ENCODE measurements around the gene TNN.

DNA sequence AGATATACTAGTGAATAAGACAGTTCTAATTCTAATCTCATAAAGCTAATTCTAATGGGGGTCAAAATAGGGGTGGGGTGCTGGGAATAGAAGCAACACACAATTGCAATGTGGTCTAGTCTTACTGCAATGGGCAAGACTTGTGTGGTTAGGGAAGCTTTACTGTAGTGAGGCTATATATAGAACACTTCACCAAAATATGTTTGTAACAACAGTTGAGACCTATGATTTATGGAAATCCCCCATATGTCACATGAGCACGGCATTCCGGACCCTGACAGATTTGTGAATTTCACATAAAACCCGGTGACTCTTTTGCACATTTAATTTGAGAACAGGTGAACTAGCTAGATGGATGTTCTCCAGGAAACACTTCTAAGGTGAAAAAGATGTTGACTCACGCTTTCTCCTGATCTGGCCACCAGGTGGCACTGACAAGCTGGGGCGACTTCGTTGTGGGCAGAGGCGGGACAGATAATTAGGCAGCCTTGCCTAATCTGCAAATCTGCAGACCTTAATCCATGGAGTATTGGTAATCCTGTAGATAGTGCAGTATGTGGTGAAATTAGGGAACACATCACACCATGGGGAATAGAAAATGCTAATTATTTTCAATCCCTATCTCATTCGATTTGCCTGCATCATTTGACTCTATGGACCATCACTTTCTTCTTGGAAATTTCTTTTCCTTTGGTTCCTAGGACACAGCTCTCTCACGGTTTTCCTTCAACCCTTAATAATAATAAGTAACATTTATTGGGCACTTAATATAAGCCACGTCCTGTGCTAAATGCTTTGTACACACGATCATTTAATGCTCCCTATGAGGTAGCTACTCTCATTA is 87.2 kb downstream of the TNN start:
- TF ChIP-seq, protein P1, sequence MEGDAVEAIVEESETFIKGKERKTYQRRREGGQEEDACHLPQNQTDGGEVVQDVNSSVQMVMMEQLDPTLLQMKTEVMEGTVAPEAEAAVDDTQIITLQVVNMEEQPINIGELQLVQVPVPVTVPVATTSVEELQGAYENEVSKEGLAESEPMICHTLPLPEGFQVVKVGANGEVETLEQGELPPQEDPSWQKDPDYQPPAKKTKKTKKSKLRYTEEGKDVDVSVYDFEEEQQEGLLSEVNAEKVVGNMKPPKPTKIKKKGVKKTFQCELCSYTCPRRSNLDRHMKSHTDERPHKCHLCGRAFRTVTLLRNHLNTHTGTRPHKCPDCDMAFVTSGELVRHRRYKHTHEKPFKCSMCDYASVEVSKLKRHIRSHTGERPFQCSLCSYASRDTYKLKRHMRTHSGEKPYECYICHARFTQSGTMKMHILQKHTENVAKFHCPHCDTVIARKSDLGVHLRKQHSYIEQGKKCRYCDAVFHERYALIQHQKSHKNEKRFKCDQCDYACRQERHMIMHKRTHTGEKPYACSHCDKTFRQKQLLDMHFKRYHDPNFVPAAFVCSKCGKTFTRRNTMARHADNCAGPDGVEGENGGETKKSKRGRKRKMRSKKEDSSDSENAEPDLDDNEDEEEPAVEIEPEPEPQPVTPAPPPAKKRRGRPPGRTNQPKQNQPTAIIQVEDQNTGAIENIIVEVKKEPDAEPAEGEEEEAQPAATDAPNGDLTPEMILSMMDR (conservative IDR thresholded peaks at IDR 0.05; ENCODE audit: low read length), result peak; percentile 91
- no peak for TF ChIP-seq EZH2phosphoT487 (IDR thresholded peaks at IDR 0.05; ENCODE audit: borderline replicate concordance)
